ENCODE results near the gene PTPRZ1. TPM values are rescaled to one million over a fixed set of nuclear protein-coding genes. Genes with fewer than 3 reads are reported as not detected.

PTPRZ1 gene
- total RNA-seq, 1 donor from 2014 or later, result 31.5 TPM

Small RNA genes within 50 kb of the gene (small RNA-seq; reads per million reads assigned to genes)
- not detected for gene RNU7-154P (ENCODE audit: low replicate concordance)

Measured in tongue (tissue), 2 donors.